PC-9 (cell line): ENCODE results near the gene PROC. TPM values are rescaled to one million over a fixed set of nuclear protein-coding genes. Genes with fewer than 3 reads are reported as not detected.

ENCODE experiments used
- BruUV-seq: library from RNA; stranded (reverse); fragments of 400-500 nt; replicated peaks from 2 replicates; lab custom pipeline; 2021; lab: Mats Ljungman, UMichigan
- CTCF ChIA-PET: fragments of 300-600 bp; sonication (Branson Sonifier 250); formaldehyde crosslinking; loops from one replicate; lab custom pipeline; 2022; ENCODE audit warnings: antibody characterized with exemption; lab: Charles Lee
- POLR2A ChIA-PET: fragments of 300-600 bp; sonication (Branson Sonifier 250); formaldehyde crosslinking; loops from one replicate; lab custom pipeline; 2022; ENCODE audit warnings: antibody characterized with exemption; ENCODE audit not compliant: unreplicated experiment; lab: Charles Lee
- DNase-seq, 2 experiments: peaks; one replicate each; pipeline versions ENCODE4 v3.0.0 to v3.0.0-alpha.2; 2015 to 2022; ENCODE audit warnings: mixed read lengths in 1 of 2
- H2AFZ ChIP-seq: fragments of 200-600 bp; sonication (generic); 2 replicates; pipeline ENCODE4 v1.8.1; 2017; ENCODE audit warnings: antibody characterized with exemption
- H3F3A ChIP-seq: fragments of 200-600 bp; sonication (generic); 2 replicates; pipeline ENCODE4 v1.8.1; 2017; ENCODE audit warnings: antibody characterized with exemption, mild to moderate bottlenecking, low read depth; ENCODE audit not compliant: insufficient read depth
- H3K27ac ChIP-seq: fragments of 200-600 bp; sonication (generic); 2 replicates; pipeline ENCODE4 v1.6.1; 2016; ENCODE audit warnings: mixed run types
- H3K27me3 ChIP-seq: fragments of 200-600 bp; sonication (generic); 2 replicates; pipeline ENCODE4 v1.6.1; 2016; ENCODE audit warnings: low read depth, mixed run types; ENCODE audit not compliant: insufficient read depth
- H3K36me3 ChIP-seq: fragments of 200-600 bp; sonication (generic); 2 replicates; pipeline ENCODE4 v1.6.1; 2016; ENCODE audit warnings: low read depth, mixed run types
- H3K4me1 ChIP-seq: fragments of 200-600 bp; sonication (generic); replicated peaks from 2 replicates; pipeline ENCODE4 v1.6.1; 2016; ENCODE audit warnings: mixed run types; ENCODE audit not compliant: insufficient read depth
- H3K4me2 ChIP-seq: fragments of 200-600 bp; sonication (generic); 2 replicates; pipeline ENCODE4 v1.6.1; 2017; ENCODE audit warnings: mixed run types
- H3K4me3 ChIP-seq: fragments of 200-600 bp; sonication (generic); 2 replicates; pipeline ENCODE4 v1.6.1; 2016; ENCODE audit warnings: mixed run types
- H3K79me2 ChIP-seq: fragments of 200-600 bp; sonication (generic); 2 replicates; pipeline ENCODE4 v1.6.1; 2017; ENCODE audit warnings: low read depth, mixed run types
- H3K9me2 ChIP-seq: fragments of 200-600 bp; sonication (generic); 2 replicates; pipeline ENCODE4 v1.8.1; 2017; ENCODE audit warnings: mild to moderate bottlenecking; ENCODE audit not compliant: insufficient read depth
- H3K9me3 ChIP-seq: fragments of 200-600 bp; sonication (generic); 2 replicates; pipeline ENCODE4 v1.8.1; 2016; ENCODE audit warnings: low read depth; ENCODE audit not compliant: insufficient read depth
- H4K20me1 ChIP-seq: fragments of 200-600 bp; sonication (generic); 2 replicates; pipeline ENCODE4 v1.8.1; 2017; ENCODE audit not compliant: insufficient read depth
- EZH2 ChIP-seq: fragments of 200-600 bp; sonication (generic); IDR thresholded peaks from 2 replicates; pipeline ENCODE4 v1.8.0; 2017; ENCODE audit warnings: antibody characterized with exemption, low read depth
- intact Hi-C: fragments of 100-400 bp; cut with micrococcal nuclease; formaldehyde crosslinking; loops from one replicate; pipeline ENCODE4 v1.10.0; 2022; ENCODE audit not compliant: unreplicated experiment
- total RNA-seq: library from RNA; stranded (reverse); gene quantifications from 2 replicates; pipeline ENCODE4 v1.2.3, GENCODE V29; 2021
- TF ChIP-seq, protein P1 (sequence below): fragments of 200-600 bp; sonication (generic); conservative IDR thresholded peaks from 2 replicates; pipeline ENCODE4 v1.6.1; 2017; ENCODE audit warnings: mixed run types, antibody characterized with exemption, mild to moderate bottlenecking, moderate library complexity

Gene PROC
- total RNA-seq, 1 experiment from 2014 or later = 6.1 TPM

DNA sequence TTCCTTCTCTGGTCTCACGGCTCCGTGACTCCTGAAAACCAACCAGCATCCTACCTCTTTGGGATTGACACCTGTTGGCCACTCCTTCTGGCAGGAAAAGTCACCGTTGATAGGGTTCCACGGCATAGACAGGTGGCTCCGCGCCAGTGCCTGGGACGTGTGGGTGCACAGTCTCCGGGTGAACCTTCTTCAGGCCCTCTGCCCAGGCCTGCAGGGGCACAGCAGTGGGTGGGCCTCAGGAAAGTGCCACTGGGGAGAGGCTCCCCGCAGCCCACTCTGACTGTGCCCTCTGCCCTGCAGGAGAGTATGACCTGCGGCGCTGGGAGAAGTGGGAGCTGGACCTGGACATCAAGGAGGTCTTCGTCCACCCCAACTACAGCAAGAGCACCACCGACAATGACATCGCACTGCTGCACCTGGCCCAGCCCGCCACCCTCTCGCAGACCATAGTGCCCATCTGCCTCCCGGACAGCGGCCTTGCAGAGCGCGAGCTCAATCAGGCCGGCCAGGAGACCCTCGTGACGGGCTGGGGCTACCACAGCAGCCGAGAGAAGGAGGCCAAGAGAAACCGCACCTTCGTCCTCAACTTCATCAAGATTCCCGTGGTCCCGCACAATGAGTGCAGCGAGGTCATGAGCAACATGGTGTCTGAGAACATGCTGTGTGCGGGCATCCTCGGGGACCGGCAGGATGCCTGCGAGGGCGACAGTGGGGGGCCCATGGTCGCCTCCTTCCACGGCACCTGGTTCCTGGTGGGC lies 10.0 kb downstream of the PROC start:
- Histone ChIP-seq H3K27ac (no peak overlapping the region), H3K4me1 (peaks cover 13% of the 10 kb centered on the region), H3K4me3 (no peak overlapping the region), H3K4me2 (no peak overlapping the region), H3K27me3 (no peaks in the 10 kb centered on the region), H3K9me3 (no peaks in the 10 kb centered on the region), H3K79me2 (no peaks in the 10 kb centered on the region), H4K20me1 (no peaks in the 10 kb centered on the region), H3K36me3 (no peaks in the 10 kb centered on the region), H3F3A (no peaks in the 10 kb centered on the region; the same call in none of the 2 replicates), H3K9me2 (no peaks in the 10 kb centered on the region), H2AFZ (no peak overlapping the region)
- ChIA-PET CTCF (no interaction called here), POLR2A (no interaction called here)
- no TSS peak for BruUV-seq
- intact Hi-C loops = no loop called here
- TF ChIP-seq, protein P1, sequence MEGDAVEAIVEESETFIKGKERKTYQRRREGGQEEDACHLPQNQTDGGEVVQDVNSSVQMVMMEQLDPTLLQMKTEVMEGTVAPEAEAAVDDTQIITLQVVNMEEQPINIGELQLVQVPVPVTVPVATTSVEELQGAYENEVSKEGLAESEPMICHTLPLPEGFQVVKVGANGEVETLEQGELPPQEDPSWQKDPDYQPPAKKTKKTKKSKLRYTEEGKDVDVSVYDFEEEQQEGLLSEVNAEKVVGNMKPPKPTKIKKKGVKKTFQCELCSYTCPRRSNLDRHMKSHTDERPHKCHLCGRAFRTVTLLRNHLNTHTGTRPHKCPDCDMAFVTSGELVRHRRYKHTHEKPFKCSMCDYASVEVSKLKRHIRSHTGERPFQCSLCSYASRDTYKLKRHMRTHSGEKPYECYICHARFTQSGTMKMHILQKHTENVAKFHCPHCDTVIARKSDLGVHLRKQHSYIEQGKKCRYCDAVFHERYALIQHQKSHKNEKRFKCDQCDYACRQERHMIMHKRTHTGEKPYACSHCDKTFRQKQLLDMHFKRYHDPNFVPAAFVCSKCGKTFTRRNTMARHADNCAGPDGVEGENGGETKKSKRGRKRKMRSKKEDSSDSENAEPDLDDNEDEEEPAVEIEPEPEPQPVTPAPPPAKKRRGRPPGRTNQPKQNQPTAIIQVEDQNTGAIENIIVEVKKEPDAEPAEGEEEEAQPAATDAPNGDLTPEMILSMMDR = no peak
- no peak for TF ChIP-seq EZH2
- no peak for DNase-seq

DNA sequence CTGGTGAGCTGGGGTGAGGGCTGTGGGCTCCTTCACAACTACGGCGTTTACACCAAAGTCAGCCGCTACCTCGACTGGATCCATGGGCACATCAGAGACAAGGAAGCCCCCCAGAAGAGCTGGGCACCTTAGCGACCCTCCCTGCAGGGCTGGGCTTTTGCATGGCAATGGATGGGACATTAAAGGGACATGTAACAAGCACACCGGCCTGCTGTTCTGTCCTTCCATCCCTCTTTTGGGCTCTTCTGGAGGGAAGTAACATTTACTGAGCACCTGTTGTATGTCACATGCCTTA lies 10.5 kb downstream of the PROC start:
- Histone ChIP-seq H3K36me3 (no peaks in the 10 kb centered on the region), H3K27me3 (no peaks in the 10 kb centered on the region), H3K4me2 (no peak overlapping the region), H3K27ac (no peak overlapping the region), H3K4me1 (peaks cover 11% of the 10 kb centered on the region), H3K9me2 (no peaks in the 10 kb centered on the region), H3K9me3 (no peaks in the 10 kb centered on the region), H4K20me1 (no peaks in the 10 kb centered on the region), H3K4me3 (no peak overlapping the region), H3F3A (no peaks in the 10 kb centered on the region; the same call in none of the 2 replicates), H3K79me2 (no peaks in the 10 kb centered on the region), H2AFZ (no peak overlapping the region)
- ChIA-PET CTCF (no interaction called here), POLR2A (no interaction called here)
- BruUV-seq = no TSS peak
- no peak for TF ChIP-seq EZH2
- TF ChIP-seq, protein P1 = no peak
- DNase-seq = no peak
- intact Hi-C loops = no loop called here

DNA sequence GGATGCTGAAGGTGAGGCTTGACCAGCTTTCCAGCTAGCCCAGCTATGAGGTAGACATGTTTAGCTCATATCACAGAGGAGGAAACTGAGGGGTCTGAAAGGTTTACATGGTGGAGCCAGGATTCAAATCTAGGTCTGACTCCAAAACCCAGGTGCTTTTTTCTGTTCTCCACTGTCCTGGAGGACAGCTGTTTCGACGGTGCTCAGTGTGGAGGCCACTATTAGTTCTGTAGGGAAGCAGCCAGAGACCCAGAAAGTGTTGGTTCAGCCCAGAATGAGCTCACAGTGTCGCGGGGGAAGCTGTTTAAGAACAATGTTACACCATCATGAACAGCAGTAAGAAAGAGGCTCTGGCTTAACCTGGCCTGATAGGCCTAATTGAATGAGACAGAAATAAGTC lies 11.1 kb downstream of the PROC start:
- DNase-seq = no peak
- Histone ChIP-seq H3K4me1 (peaks cover 6% of the 10 kb centered on the region), H3K4me3 (no peak overlapping the region), H3K27me3 (no peaks in the 10 kb centered on the region), H3K36me3 (no peaks in the 10 kb centered on the region), H3F3A (no peaks in the 10 kb centered on the region; the same call in none of the 2 replicates), H3K79me2 (no peaks in the 10 kb centered on the region), H4K20me1 (no peaks in the 10 kb centered on the region), H3K9me2 (no peaks in the 10 kb centered on the region), H3K9me3 (no peaks in the 10 kb centered on the region), H3K4me2 (no peak overlapping the region), H2AFZ (no peak overlapping the region), H3K27ac (no peak overlapping the region)
- TF ChIP-seq, protein P1 = no peak
- CTCF ChIA-PET = no interaction called here
- intact Hi-C loops = no loop called here
- BruUV-seq = no TSS peak
- POLR2A ChIA-PET = no interaction called here
